Memory B cell (primary cell): ENCODE data around the gene TRNP1.

Experiments used
- ATAC-seq: fragments of 150-1000 bp; cut with Tn5 transposase; 2 replicates; pipeline ENCODE4 v1.10.0; 2021; ENCODE audit warnings: low read depth, mild to moderate bottlenecking, moderate library complexity
- DNase-seq, 2 donors: peaks; one replicate each; pipeline ENCODE4 v3.0.0; 2022; ENCODE audit warnings: low spot score in 2 of 2
- H3K27ac Mint-ChIP-seq: one replicate; pipeline ENCODE4 v1.8.0; 2022; ENCODE audit warnings: mild to moderate bottlenecking, moderate library complexity, mixed read lengths
- H3K27me3 Mint-ChIP-seq: one replicate; pipeline ENCODE4 v1.8.0; 2022; ENCODE audit warnings: mixed read lengths
- H3K36me3 Mint-ChIP-seq: one replicate; pipeline ENCODE4 v1.8.0; 2022; ENCODE audit warnings: mild to moderate bottlenecking, mixed read lengths
- H3K4me1 Mint-ChIP-seq: one replicate; pipeline ENCODE4 v1.8.0; 2022; ENCODE audit warnings: mixed read lengths
- H3K4me3 Mint-ChIP-seq: one replicate; pipeline ENCODE4 v1.8.0; 2022; ENCODE audit warnings: mild to moderate bottlenecking, moderate library complexity, mixed read lengths
- H3K9me3 Mint-ChIP-seq: one replicate; pipeline ENCODE4 v1.8.0; 2022; ENCODE audit warnings: mixed read lengths

Gene TRNP1

DNA sequence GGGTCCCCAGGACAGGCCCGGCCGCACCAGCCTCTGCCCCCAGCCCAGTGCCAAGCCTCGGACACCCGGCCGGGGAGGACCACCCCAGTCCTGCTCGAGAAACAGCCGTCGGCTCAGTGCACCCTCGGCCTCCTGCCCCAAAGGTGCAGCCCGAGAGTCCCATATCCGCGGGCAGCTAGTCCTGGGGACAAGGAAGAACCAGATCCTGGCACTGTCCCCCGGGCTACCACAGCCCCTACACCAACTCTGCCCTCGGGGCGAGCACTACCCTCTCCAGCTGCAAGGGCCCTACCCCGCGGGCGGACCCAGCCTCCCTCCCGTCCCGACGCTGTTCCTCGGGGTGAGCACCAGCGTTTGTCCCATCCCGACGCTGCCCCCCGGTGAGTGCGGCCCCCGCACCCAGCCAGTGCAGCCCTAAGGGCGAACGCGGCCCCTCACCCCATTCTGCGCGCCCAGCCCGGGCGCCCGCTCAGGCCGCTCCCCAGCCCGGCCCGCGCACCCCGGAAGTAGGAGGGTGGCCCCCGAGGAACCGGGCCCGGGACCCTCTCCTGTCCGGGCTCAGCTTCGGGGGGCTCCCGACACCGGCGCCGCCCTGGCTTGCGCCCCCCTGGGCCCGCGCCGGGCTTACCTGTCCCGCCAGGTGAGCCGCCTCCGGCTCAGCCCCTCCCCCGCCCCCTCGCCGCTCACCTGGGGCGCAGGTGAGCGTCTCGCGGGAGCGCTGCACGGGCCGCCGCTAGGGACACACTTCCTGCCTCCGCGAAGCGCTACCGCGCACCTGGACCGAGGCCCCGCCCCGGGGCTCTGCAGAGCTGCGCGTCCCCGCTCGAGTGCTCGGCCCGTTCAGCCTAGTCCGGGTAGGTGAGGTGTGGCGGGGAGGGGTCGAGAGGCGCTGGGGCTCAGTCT lies 33.5 kb upstream of the TRNP1 start, which contains the start of gene KDF1:
TSS of gene KDF1 (minus strand) at position 747 of the 903 bp plus-strand sequence. CDS start 8,088 bp downstream, outside the sequence.
- peaks cover 7% of the 10 kb centered on the region for H3K36me3 Mint-ChIP-seq
- H3K9me3 Mint-ChIP-seq: peaks cover 3% of the 10 kb centered on the region
- peaks cover 10% of the 10 kb centered on the region for H3K27me3 Mint-ChIP-seq
- peak within 1 kb of the TSS; percentile 63 for H3K27ac Mint-ChIP-seq
- ATAC-seq (peak; percentile 99), DNase-seq (peak; percentile 58 to 65)
- H3K4me3 Mint-ChIP-seq: peak within 1 kb of the TSS; percentile 87
- H3K4me1 Mint-ChIP-seq: peaks cover 5% of the 10 kb centered on the region

DNA sequence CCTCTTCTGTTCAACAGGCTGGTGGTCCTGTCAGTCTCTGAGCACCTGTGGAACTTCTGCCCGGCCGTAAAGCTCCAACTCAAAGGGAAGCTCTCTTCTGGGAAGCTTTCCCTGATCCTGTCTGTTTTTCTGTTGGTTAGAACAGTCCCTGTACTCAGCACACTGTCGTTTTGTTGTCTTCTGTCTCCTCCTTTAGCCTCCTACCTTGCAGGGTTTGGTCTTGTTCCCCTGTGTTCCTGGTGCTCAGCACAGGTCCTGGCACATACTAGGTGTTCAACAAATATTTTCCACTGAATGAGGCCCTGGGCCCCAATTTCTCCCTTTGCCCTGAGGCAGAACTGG lies 32.9 kb upstream of the TRNP1 start:
- Mint-ChIP-seq H3K36me3 (peaks cover 7% of the 10 kb centered on the region), H3K4me3 (peak overlapping the region; percentile 87), H3K4me1 (peaks cover 5% of the 10 kb centered on the region), H3K27ac (peak overlapping the region; percentile 63), H3K27me3 (peaks cover 11% of the 10 kb centered on the region), H3K9me3 (peaks cover 3% of the 10 kb centered on the region)
- DNase-seq: no peak
- ATAC-seq: peak; percentile 6

DNA sequence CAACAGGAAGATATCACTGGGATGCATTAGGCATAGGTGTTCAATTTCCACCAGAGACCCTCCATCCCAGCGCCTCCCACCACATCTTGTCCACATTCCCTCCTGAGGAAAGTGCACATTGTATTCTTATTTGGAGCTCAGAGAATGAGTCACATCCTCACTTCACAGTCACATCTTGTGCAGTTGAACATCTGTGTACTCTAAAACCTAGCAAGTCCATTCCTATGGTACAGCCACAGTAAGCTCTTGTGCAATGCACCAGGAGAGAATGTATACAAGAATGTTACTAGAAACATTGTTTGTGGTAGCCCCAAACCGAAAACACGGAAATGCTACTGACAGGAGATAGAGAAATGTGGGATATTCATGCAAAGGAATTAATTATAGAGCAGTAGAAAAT lies 31.7 kb upstream of the TRNP1 start:
- no peak overlapping the region for H3K4me3 Mint-ChIP-seq
- ATAC-seq (no peak), DNase-seq (no peak)
- peaks cover 5% of the 10 kb centered on the region for H3K4me1 Mint-ChIP-seq
- H3K36me3 Mint-ChIP-seq: peaks cover 2% of the 10 kb centered on the region
- no peaks in the 10 kb centered on the region for H3K9me3 Mint-ChIP-seq
- H3K27ac Mint-ChIP-seq: no peak overlapping the region
- H3K27me3 Mint-ChIP-seq: peaks cover 14% of the 10 kb centered on the region

DNA sequence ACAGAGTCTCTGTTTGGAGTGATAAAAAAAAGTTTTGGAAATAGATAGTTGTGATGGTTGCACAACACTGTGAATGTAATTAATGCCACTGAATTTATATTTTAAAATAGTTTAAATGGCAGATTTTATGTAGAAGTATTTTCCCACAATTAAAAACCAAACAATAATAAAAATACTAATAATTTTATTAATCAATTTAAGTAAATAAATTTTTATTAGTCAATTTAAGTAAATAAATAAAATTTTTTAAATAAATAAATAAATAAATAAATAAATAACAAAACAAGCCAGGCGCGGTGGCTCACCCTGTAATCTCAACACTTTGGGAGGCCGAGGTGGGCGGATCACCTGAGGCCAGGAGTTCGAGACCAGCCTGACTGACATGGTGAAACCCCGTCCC lies 28.3 kb upstream of the TRNP1 start:
- no peak for ATAC-seq
- peaks cover 5% of the 10 kb centered on the region for H3K4me1 Mint-ChIP-seq
- H3K4me3 Mint-ChIP-seq: no peak overlapping the region
- peaks cover 2% of the 10 kb centered on the region for H3K36me3 Mint-ChIP-seq
- peaks cover 22% of the 10 kb centered on the region for H3K27me3 Mint-ChIP-seq
- no peaks in the 10 kb centered on the region for H3K9me3 Mint-ChIP-seq
- H3K27ac Mint-ChIP-seq: no peak overlapping the region
- DNase-seq: no peak

DNA sequence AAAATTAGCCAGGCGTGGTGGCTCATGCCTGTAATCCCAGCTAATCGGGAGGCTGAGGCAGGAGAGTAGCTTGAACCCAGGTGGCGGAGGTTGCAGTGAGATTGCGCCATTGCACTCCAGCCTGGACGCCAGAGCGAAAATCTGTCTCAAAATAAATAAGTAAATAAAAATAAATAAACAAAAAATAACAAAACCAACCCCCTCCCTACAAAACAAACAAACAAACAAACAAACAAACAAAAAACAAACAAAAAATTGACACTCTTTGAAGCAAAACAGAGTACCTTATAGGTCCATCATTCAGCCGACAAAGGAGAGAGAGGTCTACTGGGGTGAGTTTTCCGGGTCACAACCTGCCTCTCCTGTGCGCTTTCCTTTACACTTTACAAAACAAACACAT lies 27.9 kb upstream of the TRNP1 start:
- ATAC-seq (no peak), DNase-seq (no peak)
- H3K4me3 Mint-ChIP-seq: no peak overlapping the region
- H3K27ac Mint-ChIP-seq: no peak overlapping the region
- no peaks in the 10 kb centered on the region for H3K9me3 Mint-ChIP-seq
- peaks cover 24% of the 10 kb centered on the region for H3K27me3 Mint-ChIP-seq
- peaks cover 2% of the 10 kb centered on the region for H3K4me1 Mint-ChIP-seq
- H3K36me3 Mint-ChIP-seq: peaks cover under 1% of the 10 kb centered on the region

GRCh38 chr1:26970810-26971209 lies 22.7 kb upstream of the TRNP1 start:
- no peaks in the 10 kb centered on the region for H3K9me3 Mint-ChIP-seq
- DNase-seq: no peak
- H3K27me3 Mint-ChIP-seq: peaks cover 23% of the 10 kb centered on the region
- no peak for ATAC-seq
- H3K27ac Mint-ChIP-seq: no peak overlapping the region
- no peak overlapping the region for H3K4me3 Mint-ChIP-seq
- H3K36me3 Mint-ChIP-seq: no peaks in the 10 kb centered on the region
- H3K4me1 Mint-ChIP-seq: no peaks in the 10 kb centered on the region

DNA sequence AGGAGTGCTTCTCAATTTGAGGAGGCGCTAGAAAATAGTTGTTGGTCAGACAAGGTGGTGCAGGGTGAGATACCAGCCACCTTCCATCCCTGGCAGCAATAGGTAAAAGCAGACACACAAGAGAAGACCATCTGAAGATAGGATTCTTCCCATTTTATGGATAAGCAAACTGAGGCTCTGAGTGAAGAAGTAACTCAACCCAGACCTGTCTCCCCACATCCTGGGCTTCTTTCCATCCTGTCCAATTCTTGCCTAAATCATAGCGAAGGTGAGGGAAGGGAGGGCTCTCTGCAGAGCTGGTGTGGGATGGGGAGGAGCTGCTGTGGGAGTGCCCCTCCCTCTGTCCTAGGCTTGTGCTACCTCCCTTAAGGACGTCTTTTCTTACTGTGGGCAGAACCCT lies 21.9 kb upstream of the TRNP1 start:
- Mint-ChIP-seq H3K27me3 (peaks cover 22% of the 10 kb centered on the region), H3K9me3 (no peaks in the 10 kb centered on the region), H3K4me3 (no peak overlapping the region), H3K27ac (no peak overlapping the region), H3K4me1 (no peaks in the 10 kb centered on the region), H3K36me3 (no peaks in the 10 kb centered on the region)
- ATAC-seq (no peak), DNase-seq (no peak)

- Mint-ChIP-seq H3K27me3 (peaks cover 18% of the 10 kb centered on the region), H3K27ac (no peak overlapping the region), H3K4me3 (no peak overlapping the region), H3K4me1 (no peaks in the 10 kb centered on the region), H3K36me3 (no peaks in the 10 kb centered on the region), H3K9me3 (no peaks in the 10 kb centered on the region)
- ATAC-seq (no peak), DNase-seq (no peak)
Observed at GRCh38 chr1:26972390-26972789, 21.1 kb upstream of the TRNP1 start.

DNA sequence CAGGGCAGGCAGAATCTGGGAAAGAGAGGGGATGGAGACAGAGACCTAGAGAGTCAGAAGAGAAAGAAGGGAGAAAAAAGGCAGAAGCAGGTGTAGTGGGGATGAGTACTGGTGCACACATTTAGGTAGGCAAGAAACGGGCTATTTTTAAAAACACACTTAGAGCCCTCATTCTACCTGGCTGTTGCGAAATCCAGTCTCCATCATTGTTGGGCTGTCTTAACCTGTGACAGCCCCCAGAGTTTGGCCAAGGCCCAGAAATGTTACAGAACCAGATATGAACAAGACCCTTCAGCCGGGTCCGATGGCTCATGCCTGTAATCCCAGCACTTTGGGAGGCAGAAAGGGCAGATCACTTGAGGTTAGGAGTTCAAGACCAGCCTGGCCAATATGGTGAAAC lies 20.7 kb upstream of the TRNP1 start:
- Mint-ChIP-seq H3K4me1 (no peaks in the 10 kb centered on the region), H3K9me3 (no peaks in the 10 kb centered on the region), H3K27me3 (peaks cover 17% of the 10 kb centered on the region), H3K27ac (no peak overlapping the region), H3K36me3 (no peaks in the 10 kb centered on the region), H3K4me3 (no peak overlapping the region)
- ATAC-seq: no peak
- no peak for DNase-seq

- DNase-seq (no peak), ATAC-seq (no peak)
- Mint-ChIP-seq H3K27me3 (peaks cover 12% of the 10 kb centered on the region), H3K4me3 (no peak overlapping the region), H3K36me3 (no peaks in the 10 kb centered on the region), H3K9me3 (no peaks in the 10 kb centered on the region), H3K4me1 (no peaks in the 10 kb centered on the region), H3K27ac (no peak overlapping the region)
Observed at GRCh38 chr1:26976621-26977510, 16.6 kb upstream of the TRNP1 start.

GRCh38 chr1:26978901-26979300 lies 14.6 kb upstream of the TRNP1 start:
- no peaks in the 10 kb centered on the region for H3K36me3 Mint-ChIP-seq
- DNase-seq: no peak
- no peak overlapping the region for H3K27ac Mint-ChIP-seq
- H3K4me3 Mint-ChIP-seq: no peak overlapping the region
- no peaks in the 10 kb centered on the region for H3K9me3 Mint-ChIP-seq
- no peaks in the 10 kb centered on the region for H3K4me1 Mint-ChIP-seq
- ATAC-seq: no peak
- H3K27me3 Mint-ChIP-seq: peaks cover 12% of the 10 kb centered on the region

GRCh38 chr1:26981146-26981846 lies 12.2 kb upstream of the TRNP1 start:
- DNase-seq (no peak), ATAC-seq (no peak)
- peaks cover 10% of the 10 kb centered on the region for H3K27me3 Mint-ChIP-seq
- H3K4me1 Mint-ChIP-seq: no peaks in the 10 kb centered on the region
- H3K27ac Mint-ChIP-seq: no peak overlapping the region
- no peak overlapping the region for H3K4me3 Mint-ChIP-seq
- no peaks in the 10 kb centered on the region for H3K9me3 Mint-ChIP-seq
- H3K36me3 Mint-ChIP-seq: no peaks in the 10 kb centered on the region

- Mint-ChIP-seq H3K27ac (no peak overlapping the region), H3K27me3 (peaks cover 9% of the 10 kb centered on the region), H3K4me3 (no peak overlapping the region), H3K36me3 (no peaks in the 10 kb centered on the region), H3K9me3 (no peaks in the 10 kb centered on the region), H3K4me1 (no peaks in the 10 kb centered on the region)
- ATAC-seq: no peak
- DNase-seq: no peak
Observed at GRCh38 chr1:26983863-26984262, 9.6 kb upstream of the TRNP1 start.

- H3K9me3 Mint-ChIP-seq: no peaks in the 10 kb centered on the region
- no peak overlapping the region for H3K27ac Mint-ChIP-seq
- DNase-seq (no peak), ATAC-seq (no peak)
- H3K36me3 Mint-ChIP-seq: no peaks in the 10 kb centered on the region
- no peaks in the 10 kb centered on the region for H3K4me1 Mint-ChIP-seq
- peaks cover 7% of the 10 kb centered on the region for H3K27me3 Mint-ChIP-seq
- no peak overlapping the region for H3K4me3 Mint-ChIP-seq
Observed at GRCh38 chr1:26984291-26984690, 9.2 kb upstream of the TRNP1 start.
